ENCODE results near the gene CYB5RL. TPM values are rescaled to one million over a fixed set of nuclear protein-coding genes. Genes with fewer than 3 reads are reported as not detected.

The CYB5RL gene
- total and polyA plus RNA-seq, 12 donors = 2.7 to 21.6 (median 10.3) TPM

DNA sequence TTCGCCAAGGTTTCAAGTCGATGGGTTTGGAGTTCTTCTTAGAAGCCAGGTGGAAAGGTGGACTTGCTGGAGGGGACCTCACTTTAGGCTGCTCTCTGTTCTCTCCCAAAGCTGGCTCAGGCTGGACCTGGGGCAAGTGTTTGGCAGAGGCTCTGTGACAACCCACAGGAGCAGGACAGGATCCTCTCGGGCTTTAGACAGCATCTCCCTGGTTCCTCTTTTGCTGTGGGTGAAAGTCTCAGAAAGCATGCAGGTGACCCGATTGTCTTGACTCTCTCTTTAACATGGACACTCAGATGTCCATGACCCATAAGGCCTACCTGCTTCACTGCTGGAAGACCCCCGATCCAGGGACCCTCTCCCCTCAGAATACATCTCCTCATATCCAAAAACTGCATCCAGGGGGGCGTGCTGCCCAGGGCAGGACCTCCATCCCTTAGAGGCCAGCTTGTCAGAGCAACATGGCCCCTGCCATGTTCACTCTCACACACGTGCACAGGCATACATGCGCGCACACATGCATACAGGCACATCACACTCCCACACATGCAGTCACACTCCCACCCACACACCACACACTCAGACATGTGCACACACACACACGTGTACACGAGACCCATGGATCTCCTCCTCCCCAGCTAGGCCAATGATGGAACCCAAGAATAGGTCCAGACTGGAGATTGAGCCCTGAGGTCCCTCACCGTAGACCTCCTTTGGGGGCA is 21.4 kb upstream of the CYB5RL start:
- Histone ChIP-seq H3K27ac (peak overlapping the region; percentile 72 to 91 (median 90)), H3K9me3 (replicated peaks in 1 of 3) (no peaks in the 10 kb centered on the region), H3K4me1 (replicated peaks in 1 of 2) (peaks cover 29 to 55% of the 10 kb centered on the region in 2 donors), H3K36me3 (replicated peaks in 1 of 2) (peaks cover 0 to 26% of the 10 kb centered on the region in 2 donors), H3K4me3 (no peak overlapping the region), H3K27me3 (no peaks in the 10 kb centered on the region)
- TF ChIP-seq POLR2A (IDR thresholded peaks at IDR 0.05) = no peak
- TF ChIP-seq, protein P1, sequence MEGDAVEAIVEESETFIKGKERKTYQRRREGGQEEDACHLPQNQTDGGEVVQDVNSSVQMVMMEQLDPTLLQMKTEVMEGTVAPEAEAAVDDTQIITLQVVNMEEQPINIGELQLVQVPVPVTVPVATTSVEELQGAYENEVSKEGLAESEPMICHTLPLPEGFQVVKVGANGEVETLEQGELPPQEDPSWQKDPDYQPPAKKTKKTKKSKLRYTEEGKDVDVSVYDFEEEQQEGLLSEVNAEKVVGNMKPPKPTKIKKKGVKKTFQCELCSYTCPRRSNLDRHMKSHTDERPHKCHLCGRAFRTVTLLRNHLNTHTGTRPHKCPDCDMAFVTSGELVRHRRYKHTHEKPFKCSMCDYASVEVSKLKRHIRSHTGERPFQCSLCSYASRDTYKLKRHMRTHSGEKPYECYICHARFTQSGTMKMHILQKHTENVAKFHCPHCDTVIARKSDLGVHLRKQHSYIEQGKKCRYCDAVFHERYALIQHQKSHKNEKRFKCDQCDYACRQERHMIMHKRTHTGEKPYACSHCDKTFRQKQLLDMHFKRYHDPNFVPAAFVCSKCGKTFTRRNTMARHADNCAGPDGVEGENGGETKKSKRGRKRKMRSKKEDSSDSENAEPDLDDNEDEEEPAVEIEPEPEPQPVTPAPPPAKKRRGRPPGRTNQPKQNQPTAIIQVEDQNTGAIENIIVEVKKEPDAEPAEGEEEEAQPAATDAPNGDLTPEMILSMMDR (IDR thresholded peaks at IDR 0.05) = no peak
- intact Hi-C loops (cut with DNase I) = loop anchor here in 1 of 2 donors (5.0 kb wide), 1 partner anchor 266 kb away; no protein-coding TSS in a partner anchor
- 82 to 89% (median 86%) methylated on average over 11 to 12 of the region's 12 CpGs for WGBS, 4 donors
- no peak for DNase-seq

DNA sequence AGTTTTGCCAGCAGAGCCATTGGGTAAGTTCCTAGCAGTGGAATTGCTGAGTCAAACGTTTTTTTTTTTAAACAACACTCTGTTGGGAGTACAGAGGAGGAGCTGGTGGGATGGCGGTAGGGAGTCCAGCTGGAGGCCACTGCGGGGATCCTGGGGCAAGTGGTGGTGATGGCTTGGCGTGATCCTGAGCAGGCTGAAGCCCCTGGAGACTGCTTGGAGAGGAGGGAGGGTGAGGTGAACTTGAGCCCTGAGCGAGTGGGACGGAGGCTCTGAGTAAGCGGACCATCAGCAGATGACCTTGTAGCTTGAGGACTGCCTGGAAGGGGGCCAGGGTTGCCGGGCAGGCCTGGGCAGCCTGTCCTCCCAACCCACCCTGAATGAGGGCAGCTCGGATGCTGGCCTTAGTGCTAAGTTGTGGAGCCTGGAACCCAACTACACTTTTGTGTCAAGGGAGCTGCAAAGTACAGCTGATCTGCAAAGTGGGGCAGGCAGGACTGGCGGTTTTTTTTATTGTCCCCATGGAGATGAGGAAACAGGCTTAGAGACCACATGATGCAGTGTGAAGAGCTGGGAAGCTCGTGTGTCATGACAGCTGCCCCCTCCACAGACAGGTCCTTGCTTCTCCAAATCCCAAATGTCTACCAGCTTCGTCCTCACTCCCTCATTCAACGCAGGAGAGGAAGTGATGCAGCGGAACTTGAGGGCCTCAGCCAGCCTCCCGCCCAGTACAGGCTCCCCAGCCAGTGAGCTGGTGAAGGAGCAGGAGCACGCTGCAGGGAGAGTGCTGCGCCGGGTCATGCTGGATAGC is 20.4 kb upstream of the CYB5RL start:
- WGBS, 4 donors = 29 to 41% (median 31%) methylated on average over 12 to 18 of the region's 18 CpGs
- no peaks in the 10 kb centered on the region for H3K9me3 ChIP-seq (replicated peaks in 1 of 3)
- peak overlapping the region; percentile 72 to 91 (median 90) for H3K27ac ChIP-seq
- peaks cover 0 to 36% of the 10 kb centered on the region in 2 donors for H3K36me3 ChIP-seq (replicated peaks in 1 of 2)
- peaks cover 29 to 55% of the 10 kb centered on the region in 2 donors for H3K4me1 ChIP-seq (replicated peaks in 1 of 2)
- H3K4me3 ChIP-seq = no peak overlapping the region
- intact Hi-C loops (cut with DNase I) = loop anchor here in 1 of 2 donors (5.0 kb wide), 1 partner anchor 267 kb away; no protein-coding TSS in a partner anchor
- peak; percentile 90 to 98 (median 96) for DNase-seq
- TF ChIP-seq, protein P1 (IDR thresholded peaks at IDR 0.05) = no peak
- peak in 1 of 2 donors; percentile 50 for TF ChIP-seq POLR2A (IDR thresholded peaks at IDR 0.05)
- no peaks in the 10 kb centered on the region for H3K27me3 ChIP-seq

DNA sequence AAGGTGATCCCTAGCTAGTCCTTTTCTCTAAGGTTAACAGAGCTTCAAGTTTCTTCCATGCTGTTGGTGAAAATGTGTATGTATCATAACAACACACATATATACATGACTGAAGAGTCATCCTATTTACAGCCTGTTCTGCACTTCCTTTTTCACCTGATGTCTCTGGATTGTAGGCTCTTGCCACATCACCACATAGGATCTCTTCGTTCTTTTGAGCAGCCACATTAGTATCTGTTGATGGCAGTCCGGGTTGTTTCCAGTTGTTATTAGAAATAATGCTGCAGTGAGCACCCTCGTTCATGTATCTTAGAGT is 19.8 kb upstream of the CYB5RL start:
- Histone ChIP-seq H3K4me3 (no peak overlapping the region), H3K36me3 (replicated peaks in 1 of 2) (peaks cover 0 to 42% of the 10 kb centered on the region in 2 donors), H3K27me3 (no peaks in the 10 kb centered on the region), H3K4me1 (replicated peaks in 1 of 2) (peaks cover 29 to 55% of the 10 kb centered on the region in 2 donors), H3K9me3 (replicated peaks in 1 of 3) (no peaks in the 10 kb centered on the region), H3K27ac (peak overlapping the region; percentile 72 to 91 (median 90))
- 14 to 35% (median 25%) methylated on average over 3 of the region's 3 CpGs for WGBS, 4 donors
- intact Hi-C loops (cut with DNase I) = loop anchor here in 1 of 2 donors (5.0 kb wide), 1 partner anchor 268 kb away; no protein-coding TSS in a partner anchor
- TF ChIP-seq, protein P1 (IDR thresholded peaks at IDR 0.05) = no peak
- TF ChIP-seq POLR2A (IDR thresholded peaks at IDR 0.05) = no peak
- no peak for DNase-seq
